Panc1 (cell line): ENCODE results near the gene TSC22D1.

Experiments used
- CTCF ChIP-seq: fragments of 450-650 bp; IDR thresholded peaks from 2 replicates; pipeline ENCODE4 v1.5.1; 2017; ENCODE audit warnings: mild to moderate bottlenecking
- TCF7L2 ChIP-seq: IDR thresholded peaks from 2 replicates; pipeline ENCODE4 v1.6.1; 2011; ENCODE audit warnings: mild to moderate bottlenecking, low read depth, low read length, inconsistent platforms

GRCh38 chr13:44609137-44609536 lies 33.0 kb upstream of the TSC22D1 start:
- TF ChIP-seq CTCF: no peak
- no peak for TF ChIP-seq TCF7L2
